ENCODE measurements around the gene CEP72.

The CEP72 gene

GRCh38 chr5:581941-582340 is 30.2 kb upstream of the CEP72 start:
- TF ChIP-seq RAD21 (IDR thresholded peaks at IDR 0.05; ENCODE audit: low read depth), result no peak
- TF ChIP-seq USF1 (IDR thresholded peaks at IDR 0.05), result no peak
- no peak for TF ChIP-seq TEAD4 (IDR thresholded peaks at IDR 0.05)
- no peak for TF ChIP-seq REST (IDR thresholded peaks at IDR 0.05; ENCODE audit: low read depth)
- TF ChIP-seq MAX (IDR thresholded peaks at IDR 0.05), result no peak
- TF ChIP-seq TAF1 (IDR thresholded peaks at IDR 0.05; ENCODE audit: low read depth), result no peak
- no peak for TF ChIP-seq ZBTB7A (IDR thresholded peaks at IDR 0.05; ENCODE audit: low read depth)
- no peak for TF ChIP-seq FOXM1 (IDR thresholded peaks at IDR 0.05; ENCODE audit: borderline replicate concordance, low read depth)
- no peak for TF ChIP-seq CREB1 (IDR thresholded peaks at IDR 0.05; ENCODE audit: low read depth)
- no peak for TF ChIP-seq TCF12 (IDR thresholded peaks at IDR 0.05; ENCODE audit: low read depth)
- no peak for TF ChIP-seq EP300 (IDR thresholded peaks at IDR 0.05; ENCODE audit: borderline replicate concordance)
- TF ChIP-seq EGR1 (IDR thresholded peaks at IDR 0.05), result no peak
- no peak for TF ChIP-seq CEBPB (IDR thresholded peaks at IDR 0.05)
- TF ChIP-seq YY1 (IDR thresholded peaks at IDR 0.05; ENCODE audit: low read depth), result no peak

GRCh38 chr5:582936-583635 is 29.1 kb upstream of the CEP72 start:
- TF ChIP-seq NFIC (IDR thresholded peaks at IDR 0.05), result no peak
- no peak for TF ChIP-seq TEAD4 (IDR thresholded peaks at IDR 0.05)

GRCh38 chr5:583645-584044 is 28.5 kb upstream of the CEP72 start:
- TF ChIP-seq RAD21 (IDR thresholded peaks at IDR 0.05; ENCODE audit: low read depth), result no peak
- no peak for TF ChIP-seq REST (IDR thresholded peaks at IDR 0.05; ENCODE audit: low read depth)
- no peak for TF ChIP-seq ZBTB7A (IDR thresholded peaks at IDR 0.05; ENCODE audit: low read depth)
- TF ChIP-seq TEAD4 (IDR thresholded peaks at IDR 0.05), result no peak
- no peak for TF ChIP-seq FOXM1 (IDR thresholded peaks at IDR 0.05; ENCODE audit: borderline replicate concordance, low read depth)
- no peak for TF ChIP-seq NFIC (IDR thresholded peaks at IDR 0.05)
- TF ChIP-seq MAX (IDR thresholded peaks at IDR 0.05), result no peak
- TF ChIP-seq CEBPB (IDR thresholded peaks at IDR 0.05), result no peak
- no peak for TF ChIP-seq TAF1 (IDR thresholded peaks at IDR 0.05; ENCODE audit: low read depth)
- no peak for TF ChIP-seq EGR1 (IDR thresholded peaks at IDR 0.05)
- TF ChIP-seq CREB1 (IDR thresholded peaks at IDR 0.05; ENCODE audit: low read depth), result no peak
- no peak for TF ChIP-seq EP300 (IDR thresholded peaks at IDR 0.05; ENCODE audit: borderline replicate concordance)
- TF ChIP-seq USF1 (IDR thresholded peaks at IDR 0.05), result no peak

- no peak for TF ChIP-seq ZBTB7A (IDR thresholded peaks at IDR 0.05; ENCODE audit: low read depth)
- no peak for TF ChIP-seq USF1 (IDR thresholded peaks at IDR 0.05)
- no peak for TF ChIP-seq MAX (IDR thresholded peaks at IDR 0.05)
- TF ChIP-seq RAD21 (IDR thresholded peaks at IDR 0.05; ENCODE audit: low read depth), result no peak
- TF ChIP-seq NFIC (IDR thresholded peaks at IDR 0.05), result no peak
- no peak for TF ChIP-seq REST (IDR thresholded peaks at IDR 0.05; ENCODE audit: low read depth)
- no peak for TF ChIP-seq TAF1 (IDR thresholded peaks at IDR 0.05; ENCODE audit: low read depth)
- TF ChIP-seq FOXM1 (IDR thresholded peaks at IDR 0.05; ENCODE audit: borderline replicate concordance, low read depth), result no peak
- no peak for TF ChIP-seq EGR1 (IDR thresholded peaks at IDR 0.05)
- no peak for TF ChIP-seq CREB1 (IDR thresholded peaks at IDR 0.05; ENCODE audit: low read depth)
- TF ChIP-seq EP300 (IDR thresholded peaks at IDR 0.05; ENCODE audit: borderline replicate concordance), result no peak
- TF ChIP-seq CEBPB (IDR thresholded peaks at IDR 0.05), result no peak
- TF ChIP-seq TEAD4 (IDR thresholded peaks at IDR 0.05), result no peak
- TF ChIP-seq TCF12 (IDR thresholded peaks at IDR 0.05; ENCODE audit: low read depth), result no peak
- TF ChIP-seq YY1 (IDR thresholded peaks at IDR 0.05; ENCODE audit: low read depth), result no peak
Observed at GRCh38 chr5:584216-584615, 27.9 kb upstream of the CEP72 start.

Measured in Ishikawa (cell line).